HG02759 (cell line): Measurements from ENCODE around the gene CPED1.
"Not testable (repeated sequence)": the region's sequence is repeated elsewhere in the genome, so short reads cannot be mapped to it uniquely, and the experiment has no call there.

Source experiments
- ATAC-seq: cut with Tn5 transposase; IDR thresholded peaks from one replicate; pipeline ENCODE4 v1.9.1; 2021; ENCODE audit warnings: mild to moderate bottlenecking, moderate library complexity; ENCODE audit not compliant: unreplicated experiment

CPED1 gene

GRCh38 chr7:120981117-120981516 lies 7.4 kb upstream of the CPED1 start:
- ATAC-seq = no peak

GRCh38 chr7:120981888-120982615 lies 6.5 kb upstream of the CPED1 start:
- ATAC-seq = no peak

GRCh38 chr7:120983592-120983991 lies 4.9 kb upstream of the CPED1 start:
- not testable (repeated sequence) for ATAC-seq

- ATAC-seq = no peak
Measured at GRCh38 chr7:120984406-120984805, 4.1 kb upstream of the CPED1 start.

- no peak for ATAC-seq
Measured at GRCh38 chr7:120985130-120985758, 3.3 kb upstream of the CPED1 start.

- no peak for ATAC-seq
Measured at GRCh38 chr7:120985839-120986238, 2.7 kb upstream of the CPED1 start.

GRCh38 chr7:120986650-120987049 lies 1.9 kb upstream of the CPED1 start:
- ATAC-seq = no peak

- no peak for ATAC-seq
Measured at GRCh38 chr7:120987280-120987679, 1.2 kb upstream of the CPED1 start.

GRCh38 chr7:120987683-120988590 lies 574 bp upstream of the CPED1 start:
- peak; percentile 94 for ATAC-seq

GRCh38 chr7:120989257-120990220 lies 1.0 kb downstream of the CPED1 start:
- no peak for ATAC-seq

GRCh38 chr7:120990468-120991118 lies 2.1 kb downstream of the CPED1 start:
- no peak for ATAC-seq

GRCh38 chr7:120991161-120991560 lies 2.6 kb downstream of the CPED1 start:
- ATAC-seq = no peak

GRCh38 chr7:120991581-120991980 lies 3.1 kb downstream of the CPED1 start:
- ATAC-seq = no peak

- ATAC-seq = no peak
Measured at GRCh38 chr7:120992272-120992964, 3.9 kb downstream of the CPED1 start.

GRCh38 chr7:120992965-120993494 lies 4.5 kb downstream of the CPED1 start:
- no peak for ATAC-seq

GRCh38 chr7:120993553-120994191 lies 5.2 kb downstream of the CPED1 start:
- no peak for ATAC-seq

GRCh38 chr7:120994512-120995410 lies 6.2 kb downstream of the CPED1 start:
- ATAC-seq = no peak

- ATAC-seq = no peak
Measured at GRCh38 chr7:120995654-120996053, 7.1 kb downstream of the CPED1 start.
